Suprapubic skin (tissue), 4 donors: ENCODE measurements around the gene SYT1. TPM values are rescaled to one million over a fixed set of nuclear protein-coding genes. Genes with fewer than 3 reads are reported as not detected.

Experiments
- DNase-seq, 2 donors: peaks; one replicate each; pipeline ENCODE4 v3.0.0-alpha.2; 2019; ENCODE audit warnings: low spot score in 2 of 2
- H3K27ac ChIP-seq: fragments of 200-600 bp; sonication (generic); one replicate; pipeline ENCODE4 v1.5.1; 2019
- H3K27me3 ChIP-seq: fragments of 200-600 bp; sonication (generic); one replicate; pipeline ENCODE4 v1.5.1; 2019
- H3K36me3 ChIP-seq: fragments of 200-600 bp; sonication (generic); one replicate; pipeline ENCODE4 v1.5.1; 2019
- H3K4me1 ChIP-seq: fragments of 200-600 bp; sonication (generic); one replicate; pipeline ENCODE4 v1.5.1; 2019
- H3K4me3 ChIP-seq: fragments of 200-600 bp; sonication (generic); one replicate; pipeline ENCODE4 v1.5.1; 2019; ENCODE audit warnings: mild to moderate bottlenecking
- H3K9me3 ChIP-seq: fragments of 200-600 bp; sonication (generic); one replicate; pipeline ENCODE4 v1.5.1; 2019
- EP300 ChIP-seq: sonication (generic); formaldehyde crosslinking; IDR thresholded peaks from one replicate; pipeline ENCODE4 v1.6.1; 2017; ENCODE audit warnings: antibody characterized with exemption
- POLR2A ChIP-seq, 2 donors: fragments of 450-650 bp; IDR thresholded peaks; one replicate each; pipeline ENCODE4 v1.6.1; 2017; ENCODE audit warnings: antibody characterized with exemption in 2 of 2, mild to moderate bottlenecking in 2 of 2, moderate library complexity in 2 of 2
- POLR2AphosphoS5 ChIP-seq, 3 donors: sonication (generic); formaldehyde crosslinking; IDR thresholded peaks; one replicate each; pipeline ENCODE4 v1.6.1; 2017; ENCODE audit warnings: antibody characterized with exemption in 3 of 3
- WGBS: methylation state at CpG from one replicate; pipeline ENCODE4 v1.1.5; 2018; 5-methylcytosine and 5-hydroxymethylcytosine counted together
- total RNA-seq, 4 donors: library from RNA; depleted of rRNA; stranded (reverse); fragments of >200 nt; gene quantifications; one replicate each; pipeline ENCODE4 v1.1.0, GENCODE V29; 2016
- TF ChIP-seq, protein P1 (sequence below), 2 donors: fragments of 200-600 bp in 1 of 2; fragments of 450-650 bp in 1 of 2; sonication (generic) in 1 of 2; IDR thresholded peaks; one replicate each; pipeline ENCODE4 v1.5.1; 2016 to 2019; ENCODE audit warnings: antibody characterized with exemption in 2 of 2, mild to moderate bottlenecking in 1 of 2, moderate library complexity in 1 of 2

Gene SYT1
- total RNA-seq, 4 donors from 2014 or later, result 0.15 to 0.31 TPM; not detected in 2

DNA sequence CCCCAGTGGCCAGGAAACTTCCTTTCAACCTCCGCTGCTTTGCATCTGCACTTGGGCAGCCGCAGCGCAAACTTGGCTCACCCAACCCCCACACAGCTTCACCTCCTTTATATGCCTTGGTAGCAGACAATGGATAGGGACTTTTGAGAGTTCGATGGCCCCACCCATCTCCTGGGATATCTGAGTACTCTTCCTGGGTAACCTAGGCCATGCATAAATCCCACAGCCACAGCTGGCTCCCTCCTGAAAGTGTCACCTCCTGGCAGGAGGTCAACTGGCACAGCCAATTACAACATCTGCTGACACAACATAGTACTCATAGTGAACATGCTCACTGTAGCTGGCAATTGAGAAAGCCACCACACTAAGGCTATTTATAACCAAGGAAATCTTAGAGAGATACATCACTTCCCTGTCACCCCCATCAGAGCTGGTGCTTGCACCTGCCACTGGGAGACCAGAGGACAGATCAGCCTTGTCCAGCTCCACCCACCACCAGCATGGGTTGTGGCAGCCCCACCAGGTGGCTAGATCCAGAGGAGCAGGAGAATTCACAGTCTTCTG lies 410.0 kb downstream of the SYT1 start:
- WGBS, result 87% methylated on average over 4 of the region's 4 CpGs
- TF ChIP-seq EP300, result no peak
- TF ChIP-seq POLR2A (IDR thresholded peaks at IDR 0.05), result no peak
- TF ChIP-seq, protein P1, sequence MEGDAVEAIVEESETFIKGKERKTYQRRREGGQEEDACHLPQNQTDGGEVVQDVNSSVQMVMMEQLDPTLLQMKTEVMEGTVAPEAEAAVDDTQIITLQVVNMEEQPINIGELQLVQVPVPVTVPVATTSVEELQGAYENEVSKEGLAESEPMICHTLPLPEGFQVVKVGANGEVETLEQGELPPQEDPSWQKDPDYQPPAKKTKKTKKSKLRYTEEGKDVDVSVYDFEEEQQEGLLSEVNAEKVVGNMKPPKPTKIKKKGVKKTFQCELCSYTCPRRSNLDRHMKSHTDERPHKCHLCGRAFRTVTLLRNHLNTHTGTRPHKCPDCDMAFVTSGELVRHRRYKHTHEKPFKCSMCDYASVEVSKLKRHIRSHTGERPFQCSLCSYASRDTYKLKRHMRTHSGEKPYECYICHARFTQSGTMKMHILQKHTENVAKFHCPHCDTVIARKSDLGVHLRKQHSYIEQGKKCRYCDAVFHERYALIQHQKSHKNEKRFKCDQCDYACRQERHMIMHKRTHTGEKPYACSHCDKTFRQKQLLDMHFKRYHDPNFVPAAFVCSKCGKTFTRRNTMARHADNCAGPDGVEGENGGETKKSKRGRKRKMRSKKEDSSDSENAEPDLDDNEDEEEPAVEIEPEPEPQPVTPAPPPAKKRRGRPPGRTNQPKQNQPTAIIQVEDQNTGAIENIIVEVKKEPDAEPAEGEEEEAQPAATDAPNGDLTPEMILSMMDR (IDR thresholded peaks at IDR 0.05), result no peak
- TF ChIP-seq POLR2AphosphoS5 (IDR thresholded peaks at IDR 0.05), result no peak
- no peaks in the 10 kb centered on the region for H3K36me3 ChIP-seq
- DNase-seq, result no peak
- H3K4me3 ChIP-seq, result no peak overlapping the region
- no peaks in the 10 kb centered on the region for H3K4me1 ChIP-seq
- no peaks in the 10 kb centered on the region for H3K27me3 ChIP-seq
- no peaks in the 10 kb centered on the region for H3K9me3 ChIP-seq
- H3K27ac ChIP-seq, result no peak overlapping the region

DNA sequence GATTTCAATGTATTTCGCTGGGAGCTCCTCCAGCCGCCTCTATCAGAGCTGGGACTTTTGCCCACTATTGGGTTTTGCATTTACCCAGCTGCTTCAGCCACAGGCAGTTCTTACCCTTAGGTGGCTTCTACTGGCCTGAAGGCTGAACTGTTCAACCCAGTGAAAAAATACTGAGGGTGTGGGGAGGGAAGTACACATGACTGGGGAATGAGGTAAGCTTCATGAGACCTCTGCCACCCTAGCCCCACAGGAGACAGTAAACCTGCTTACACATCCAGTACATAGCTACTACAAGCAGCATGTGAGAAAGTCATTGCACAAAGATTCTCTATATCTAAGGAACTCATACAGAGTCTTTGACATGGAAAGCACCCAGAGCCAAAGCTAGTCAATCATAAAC lies 411.1 kb downstream of the SYT1 start:
- no peaks in the 10 kb centered on the region for H3K4me1 ChIP-seq
- no peaks in the 10 kb centered on the region for H3K27me3 ChIP-seq
- H3K9me3 ChIP-seq, result no peaks in the 10 kb centered on the region
- WGBS, result 91% methylated on average over 2 of the region's 2 CpGs
- no peak for DNase-seq
- H3K36me3 ChIP-seq, result no peaks in the 10 kb centered on the region
- TF ChIP-seq POLR2A (IDR thresholded peaks at IDR 0.05), result no peak
- no peak for TF ChIP-seq POLR2AphosphoS5 (IDR thresholded peaks at IDR 0.05)
- TF ChIP-seq, protein P1 (IDR thresholded peaks at IDR 0.05), result no peak
- TF ChIP-seq EP300, result no peak
- no peak overlapping the region for H3K4me3 ChIP-seq
- no peak overlapping the region for H3K27ac ChIP-seq

DNA sequence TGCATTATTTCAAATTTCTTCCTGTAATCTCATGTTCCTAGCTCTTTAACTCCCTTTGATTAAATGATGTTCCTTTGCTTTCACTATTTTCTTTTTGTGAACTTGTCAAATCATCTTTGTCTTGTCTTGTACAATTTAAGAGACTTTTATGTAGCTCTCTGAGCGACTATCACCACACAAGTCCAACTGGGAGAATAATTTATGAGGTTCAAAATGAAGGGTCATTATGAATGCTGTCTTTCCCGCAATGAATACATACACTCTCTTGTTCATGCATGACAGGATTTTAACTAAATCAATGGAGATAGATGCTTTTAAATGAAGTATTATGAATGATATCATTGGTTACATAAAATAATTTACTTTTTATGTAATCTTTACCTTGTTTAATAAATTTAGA lies 418.8 kb downstream of the SYT1 start:
- 38% methylated on average over 2 of the region's 2 CpGs for WGBS
- TF ChIP-seq EP300 (no peak), POLR2A (IDR thresholded peaks at IDR 0.05) (no peak), POLR2AphosphoS5 (IDR thresholded peaks at IDR 0.05) (no peak)
- TF ChIP-seq, protein P1 (IDR thresholded peaks at IDR 0.05), result no peak

GRCh38 chr12:79288911-79289310 lies 424.3 kb downstream of the SYT1 start:
- no peaks in the 10 kb centered on the region for H3K27me3 ChIP-seq
- no peaks in the 10 kb centered on the region for H3K36me3 ChIP-seq
- H3K9me3 ChIP-seq, result no peaks in the 10 kb centered on the region
- no peak for DNase-seq
- TF ChIP-seq POLR2AphosphoS5 (IDR thresholded peaks at IDR 0.05), result no peak
- TF ChIP-seq, protein P1 (IDR thresholded peaks at IDR 0.05), result no peak
- no peak for TF ChIP-seq POLR2A (IDR thresholded peaks at IDR 0.05)
- TF ChIP-seq EP300, result no peak
- H3K4me1 ChIP-seq, result no peaks in the 10 kb centered on the region
- WGBS, result 88% methylated on average over 3 of the region's 3 CpGs
- no peak overlapping the region for H3K27ac ChIP-seq
- no peak overlapping the region for H3K4me3 ChIP-seq

More for the DNA sequence above, 418.8 kb downstream of the SYT1 start:
- H3K36me3 ChIP-seq, result no peaks in the 10 kb centered on the region
- no peaks in the 10 kb centered on the region for H3K4me1 ChIP-seq
- no peak for DNase-seq
- no peaks in the 10 kb centered on the region for H3K27me3 ChIP-seq
- H3K4me3 ChIP-seq, result no peak overlapping the region
- H3K27ac ChIP-seq, result no peak overlapping the region
- no peaks in the 10 kb centered on the region for H3K9me3 ChIP-seq

- DNase-seq, result no peak
- TF ChIP-seq POLR2A (IDR thresholded peaks at IDR 0.05), result no peak
- TF ChIP-seq POLR2AphosphoS5 (IDR thresholded peaks at IDR 0.05), result no peak
- TF ChIP-seq, protein P1 (IDR thresholded peaks at IDR 0.05), result no peak
- TF ChIP-seq EP300, result no peak
- H3K27ac ChIP-seq, result no peak overlapping the region
- H3K4me1 ChIP-seq, result no peaks in the 10 kb centered on the region
- no peaks in the 10 kb centered on the region for H3K27me3 ChIP-seq
- H3K9me3 ChIP-seq, result no peaks in the 10 kb centered on the region
- WGBS, result 86% methylated on average over 3 of the region's 3 CpGs
- no peaks in the 10 kb centered on the region for H3K36me3 ChIP-seq
- no peak overlapping the region for H3K4me3 ChIP-seq
Measured at GRCh38 chr12:79291711-79292110, 427.1 kb downstream of the SYT1 start.
